ENCODE results near the gene MID1.
"Not testable (repeated sequence)": the region's sequence is repeated elsewhere in the genome, so short reads cannot be mapped to it uniquely, and the experiment has no call there.

The MID1 gene

GRCh38 chrX:10615931-10616774, 4.2 kb downstream of the MID1 start:
- no peak for DNase-seq

GRCh38 chrX:10612215-10612614, 8.2 kb downstream of the MID1 start:
- no peak for DNase-seq

GRCh38 chrX:10611441-10612090, 8.8 kb downstream of the MID1 start:
- DNase-seq: no peak

- DNase-seq: no peak
Measured at GRCh38 chrX:10608099-10608498, 12.3 kb downstream of the MID1 start.

- DNase-seq: no peak
Measured at GRCh38 chrX:10607233-10607632, 13.2 kb downstream of the MID1 start.

- DNase-seq: no peak
Measured at GRCh38 chrX:10603612-10604011, 16.8 kb downstream of the MID1 start.

- DNase-seq: no peak
Measured at GRCh38 chrX:10602646-10603045, 17.7 kb downstream of the MID1 start.

- no peak for DNase-seq
Measured at GRCh38 chrX:10600479-10600878, 19.9 kb downstream of the MID1 start.

- DNase-seq: no peak
Measured at GRCh38 chrX:10598540-10598939, 21.8 kb downstream of the MID1 start.

- DNase-seq: no peak
Measured at GRCh38 chrX:10597871-10598270, 22.5 kb downstream of the MID1 start.

- no peak for DNase-seq
Measured at GRCh38 chrX:10591363-10592335, 28.7 kb downstream of the MID1 start.

- DNase-seq: not testable (repeated sequence)
Measured at GRCh38 chrX:10589787-10590186, 30.6 kb downstream of the MID1 start.

GRCh38 chrX:10589098-10589497, 31.3 kb downstream of the MID1 start:
- no peak for DNase-seq

GRCh38 chrX:10584882-10585281, 35.5 kb downstream of the MID1 start:
- DNase-seq: not testable (repeated sequence)

GRCh38 chrX:10582945-10583344, 37.4 kb downstream of the MID1 start:
- DNase-seq: no peak

- DNase-seq: no peak
Measured at GRCh38 chrX:10582215-10582733, 38.1 kb downstream of the MID1 start.

- DNase-seq: no peak
Measured at GRCh38 chrX:10579112-10580011, 41.0 kb downstream of the MID1 start.

- DNase-seq: no peak
Measured at GRCh38 chrX:10578527-10578926, 41.9 kb downstream of the MID1 start.

- DNase-seq: no peak
Measured at GRCh38 chrX:10577853-10578252, 42.5 kb downstream of the MID1 start.

- DNase-seq: no peak
Measured at GRCh38 chrX:10576777-10577447, 43.5 kb downstream of the MID1 start.

GRCh38 chrX:10576186-10576585, 44.2 kb downstream of the MID1 start:
- no peak for DNase-seq
